BLaER1 treated with 17β-estradiol and CSF1 and Interleukin-3, amounts not matched to agents 10 nM and 100 nM (cell line): ENCODE measurements around the gene SLC23A2.
A peak's percentile ranks its signal among the peaks of the same experiment; 100 is the strongest.

ENCODE experiments used
- H3K27ac ChIP-seq, 11 experiments: shearing (Covaris generic); formaldehyde crosslinking; 2 replicates each; pipeline ENCODE4 v1.8.1; 2022
- H3K27me3 ChIP-seq, 11 experiments: shearing (Covaris generic); formaldehyde crosslinking; 2 replicates each; pipeline ENCODE4 v1.8.1; 2022
- H3K36me3 ChIP-seq, 11 experiments: shearing (Covaris generic); formaldehyde crosslinking; 2 replicates each; pipeline ENCODE4 v1.8.1; 2022
- H3K4me1 ChIP-seq, 10 experiments: shearing (Covaris generic); formaldehyde crosslinking; 2 replicates each; pipeline ENCODE4 v1.8.1; 2022
- H3K4me2 ChIP-seq, 11 experiments: shearing (Covaris generic); formaldehyde crosslinking; 2 replicates each; pipeline ENCODE4 v1.8.1; 2022
- H3K4me3 ChIP-seq, 10 experiments: shearing (Covaris generic); formaldehyde crosslinking; 2 replicates each; pipeline ENCODE4 v1.8.1; 2022
- H3K9ac ChIP-seq, 11 experiments: shearing (Covaris generic); formaldehyde crosslinking; 2 replicates each; pipeline ENCODE4 v1.8.1; 2022
- H3K9me3 ChIP-seq, 11 experiments: shearing (Covaris generic); formaldehyde crosslinking; replicated peaks in 1 of 11; 2 replicates each; pipeline ENCODE4 v1.8.1; 2022
- H4K20me1 ChIP-seq, 11 experiments: shearing (Covaris generic); formaldehyde crosslinking; 2 replicates each; pipeline ENCODE4 v1.8.1; 2022
- Cebpa-rat ChIP-seq, 11 experiments: shearing (Covaris generic); IDR thresholded peaks; 2 replicates each; pipeline ENCODE4 v1.8.1; 2022

Gene SLC23A2

DNA sequence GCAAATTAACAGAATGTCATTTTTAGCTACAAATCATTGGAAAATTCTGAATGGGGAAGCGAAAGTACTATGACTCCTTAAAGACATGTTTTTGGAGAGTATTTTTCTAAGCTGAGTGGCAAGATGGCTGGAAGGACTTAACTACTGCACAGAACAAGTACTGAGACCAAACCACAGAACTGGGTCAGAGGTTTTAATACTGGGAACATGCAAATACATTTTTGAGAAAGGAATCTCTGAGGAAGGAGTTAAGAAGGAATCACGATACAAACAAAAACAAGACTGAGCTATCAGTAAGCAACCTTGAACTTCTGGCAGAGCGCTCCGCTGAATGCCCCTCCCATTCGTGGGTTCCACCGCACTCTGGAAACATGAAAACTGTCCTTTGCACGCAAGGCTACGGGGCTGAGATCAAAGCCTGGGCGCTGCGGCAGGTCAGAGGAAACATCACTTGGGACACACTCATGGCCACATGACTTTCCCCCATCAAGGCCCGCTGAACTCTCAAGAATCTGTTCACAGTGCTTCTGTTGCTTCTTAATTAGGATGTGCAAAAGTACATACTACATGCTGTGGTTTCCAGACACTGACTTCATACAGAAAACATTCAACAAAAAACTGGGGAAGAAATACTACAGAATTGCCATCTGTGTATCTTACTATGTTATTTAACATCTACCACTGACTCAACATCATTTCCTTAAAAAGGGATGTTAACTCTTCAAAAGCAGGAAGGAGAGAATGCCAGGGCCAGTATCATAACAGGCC is 27.8 kb downstream of the SLC23A2 start:
- Histone ChIP-seq H3K9me3 (no peaks in the 10 kb centered on the region), H3K4me3 (peak overlapping the region in 7 of 10 experiments; percentile 12 to 44 (median 36); a peak in 11 of 20 replicates), H3K4me1 (peaks cover 27 to 53% (median 32%) of the 10 kb centered on the region in 10 experiments), H4K20me1 (peaks cover 4 to 81% (median 29%) of the 10 kb centered on the region in 11 experiments; a peak in 18 of 22 replicates), H3K27me3 (no peaks in the 10 kb centered on the region), H3K4me2 (peak overlapping the region; percentile 76 to 98 (median 84)), H3K9ac (peak overlapping the region; percentile 2 to 60 (median 45); a peak in 15 of 22 replicates), H3K27ac (peak overlapping the region; percentile 24 to 80 (median 65); a peak in 19 of 22 replicates), H3K36me3 (peaks cover 24 to 33% (median 28%) of the 10 kb centered on the region in 11 experiments)
- no peak for TF ChIP-seq Cebpa-rat (IDR thresholded peaks at IDR 0.05)

DNA sequence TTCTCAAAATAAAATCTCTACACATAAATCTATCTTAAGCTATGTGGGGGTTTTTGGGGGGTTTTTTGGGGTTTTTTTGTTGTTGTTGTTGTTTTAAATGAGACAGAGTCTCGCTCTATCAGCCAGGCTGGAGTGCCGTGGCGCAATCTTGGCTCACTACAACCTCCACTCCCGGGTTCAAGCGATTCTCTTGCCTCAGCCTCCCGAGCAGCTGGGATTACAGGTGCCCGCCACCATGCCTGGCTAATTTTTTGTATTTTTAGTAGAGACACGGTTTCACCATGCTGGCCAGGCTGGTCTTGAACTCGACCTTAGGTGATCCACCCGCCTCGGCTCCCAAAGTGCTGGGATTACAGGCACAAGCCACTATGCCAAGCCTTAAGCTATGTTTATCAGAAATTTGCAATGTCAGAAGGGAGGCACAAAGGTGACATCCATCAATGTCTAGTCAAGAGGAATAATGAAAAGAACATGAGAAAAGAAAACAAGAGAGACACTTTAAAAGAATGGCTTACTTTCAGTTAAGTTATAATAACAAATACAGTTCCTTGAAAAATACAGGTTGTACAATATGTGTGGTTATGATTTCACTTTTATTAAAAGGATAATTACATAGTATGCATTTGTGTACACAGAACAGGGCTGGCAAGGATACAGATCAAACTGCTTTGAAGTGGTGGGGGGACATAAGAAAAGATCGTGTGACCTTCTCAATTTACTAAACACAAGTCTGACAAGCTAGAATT is 28.6 kb downstream of the SLC23A2 start:
- Histone ChIP-seq H3K27me3 (no peaks in the 10 kb centered on the region), H3K36me3 (peaks cover 32 to 41% (median 37%) of the 10 kb centered on the region in 11 experiments), H3K4me3 (peak overlapping the region in 3 of 10 experiments; percentile 39 to 44 (median 44); a peak in 3 of 20 replicates), H3K9ac (peak overlapping the region in 6 of 11 experiments; percentile 42 to 59 (median 48); a peak in 10 of 22 replicates), H3K4me1 (peaks cover 27 to 53% (median 32%) of the 10 kb centered on the region in 10 experiments), H3K27ac (peak overlapping the region; percentile 24 to 80 (median 65); a peak in 13 of 22 replicates), H4K20me1 (peaks cover 0 to 79% (median 20%) of the 10 kb centered on the region in 11 experiments; a peak in 13 of 22 replicates), H3K4me2 (peak overlapping the region; percentile 76 to 98 (median 84); a peak in 21 of 22 replicates), H3K9me3 (no peaks in the 10 kb centered on the region)
- TF ChIP-seq Cebpa-rat (IDR thresholded peaks at IDR 0.05): no peak

DNA sequence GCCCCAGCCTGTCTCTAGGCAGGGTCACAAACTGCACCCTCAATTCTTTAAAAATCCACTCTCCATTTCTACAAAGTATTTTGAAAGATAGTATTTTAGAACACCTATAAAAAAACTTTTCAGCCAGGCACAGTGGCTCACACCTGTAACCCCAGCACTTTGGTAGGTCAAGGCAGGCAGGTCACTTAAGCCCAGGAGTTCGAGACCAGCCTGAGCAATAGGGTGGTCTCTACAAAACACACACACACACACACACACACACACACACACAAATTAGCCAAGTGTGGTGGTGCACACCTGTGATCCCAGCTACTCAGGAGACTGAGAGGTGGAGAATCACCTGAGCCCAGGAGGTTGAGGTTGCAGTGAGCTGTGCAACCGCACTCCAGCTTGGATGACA is 30.2 kb downstream of the SLC23A2 start:
- Histone ChIP-seq H3K27ac (no peak overlapping the region), H3K4me1 (peaks cover 27 to 44% (median 32%) of the 10 kb centered on the region in 10 experiments)

DNA sequence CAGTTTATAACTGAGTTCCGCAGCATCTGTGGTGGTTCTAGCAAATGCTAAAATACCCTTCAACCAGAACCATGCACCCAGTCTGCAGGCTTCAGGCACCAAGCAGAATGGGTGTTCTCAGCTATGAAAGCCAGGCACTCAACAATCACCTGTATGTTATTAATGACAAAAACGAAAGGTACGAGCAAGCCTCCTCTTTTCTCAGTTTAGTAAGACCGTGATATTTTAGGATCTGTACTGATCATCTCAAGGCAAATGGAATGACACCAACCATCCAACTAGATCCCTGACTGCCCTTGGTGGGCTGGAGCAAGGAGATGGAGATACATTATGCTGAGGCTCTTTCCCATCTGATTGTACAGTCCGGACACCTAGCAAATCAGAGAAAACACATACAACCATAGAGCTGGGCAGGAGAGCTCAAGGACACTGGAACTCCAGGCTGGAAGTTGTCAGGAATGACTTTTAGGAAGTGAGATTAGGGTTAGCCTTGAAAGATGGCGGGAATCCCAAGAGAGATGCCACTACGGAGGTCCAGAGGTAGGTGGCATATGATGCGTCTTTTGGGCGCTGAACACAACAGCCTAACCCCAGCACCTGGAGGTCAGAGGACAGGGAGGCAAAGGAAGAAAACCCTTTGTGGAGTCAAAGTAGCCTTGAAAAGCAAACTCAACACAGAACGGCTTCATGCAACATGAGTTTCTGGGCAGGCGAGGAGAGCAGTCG is 33.4 kb downstream of the SLC23A2 start:
- Histone ChIP-seq H3K27ac (no peak overlapping the region), H3K4me3 (no peak overlapping the region), H3K9me3 (no peaks in the 10 kb centered on the region), H4K20me1 (peaks cover 0 to 67% (median 17%) of the 10 kb centered on the region in 11 experiments; a peak in 13 of 22 replicates), H3K4me1 (peaks cover 4 to 17% (median 6%) of the 10 kb centered on the region in 10 experiments; a peak in 19 of 20 replicates), H3K4me2 (no peak overlapping the region), H3K36me3 (peaks cover 38 to 80% (median 60%) of the 10 kb centered on the region in 11 experiments), H3K9ac (no peak overlapping the region), H3K27me3 (no peaks in the 10 kb centered on the region)
- TF ChIP-seq Cebpa-rat (IDR thresholded peaks at IDR 0.05): no peak

More for the DNA sequence above, 30.2 kb downstream of the SLC23A2 start:
- no peaks in the 10 kb centered on the region for H3K9me3 ChIP-seq
- no peak for TF ChIP-seq Cebpa-rat (IDR thresholded peaks at IDR 0.05)
- no peak overlapping the region for H3K9ac ChIP-seq
- no peak overlapping the region for H3K4me2 ChIP-seq
- H4K20me1 ChIP-seq: peaks cover 0 to 70% (median 19%) of the 10 kb centered on the region in 11 experiments; a peak in 13 of 22 replicates
- H3K4me3 ChIP-seq: no peak overlapping the region
- peaks cover 37 to 54% (median 45%) of the 10 kb centered on the region in 11 experiments for H3K36me3 ChIP-seq
- H3K27me3 ChIP-seq: no peaks in the 10 kb centered on the region

DNA sequence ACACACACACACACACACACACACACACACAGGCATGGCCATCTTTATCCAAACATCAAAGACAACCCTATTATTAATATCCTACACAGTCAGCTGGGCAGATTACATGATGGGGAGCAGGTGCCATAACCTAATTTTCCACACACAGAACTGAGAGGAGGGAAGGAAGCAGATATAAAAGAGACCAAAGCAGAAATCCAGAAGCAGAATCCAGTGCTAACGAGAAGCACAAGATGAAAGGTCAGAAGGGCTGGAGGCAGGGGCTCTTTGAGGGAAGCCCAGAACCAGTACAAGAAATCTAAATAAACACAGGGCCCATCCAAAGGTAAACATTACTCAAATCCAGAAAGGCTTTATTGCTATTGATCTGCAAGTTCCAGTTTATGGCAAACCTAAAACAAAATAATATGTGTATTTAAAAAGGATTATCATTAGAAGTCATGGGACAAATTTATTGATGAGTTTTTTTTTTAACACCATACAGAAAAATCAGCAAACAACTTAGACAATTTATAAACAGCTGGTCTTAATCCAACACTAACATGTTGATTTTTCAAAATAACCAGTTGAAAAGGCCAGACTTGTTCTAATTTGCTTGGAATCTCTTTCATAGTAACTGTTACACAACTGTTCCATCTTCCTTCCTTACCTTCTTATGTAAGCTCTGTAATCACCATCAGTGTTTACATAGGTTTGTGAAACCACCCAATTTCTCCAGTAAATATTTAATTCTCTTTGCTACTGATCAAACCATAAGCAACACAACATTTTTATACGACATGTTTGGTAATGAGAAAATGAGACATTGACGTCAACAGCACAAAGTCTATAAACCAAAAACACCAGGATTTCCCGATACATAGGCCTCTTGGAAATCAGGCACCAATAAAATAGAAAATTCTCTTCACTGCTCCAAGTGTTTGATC is 34.2 kb downstream of the SLC23A2 start:
- no peak for TF ChIP-seq Cebpa-rat (IDR thresholded peaks at IDR 0.05)
- no peak overlapping the region for H3K9ac ChIP-seq
- no peak overlapping the region for H3K27ac ChIP-seq
- H3K4me2 ChIP-seq: no peak overlapping the region
- peaks cover 0 to 75% (median 14%) of the 10 kb centered on the region in 11 experiments; a peak in 12 of 22 replicates for H4K20me1 ChIP-seq
- H3K4me1 ChIP-seq: peaks cover 0 to 14% (median 6%) of the 10 kb centered on the region in 10 experiments; a peak in 17 of 20 replicates
- no peaks in the 10 kb centered on the region for H3K27me3 ChIP-seq
- peaks cover 45 to 80% (median 63%) of the 10 kb centered on the region in 11 experiments for H3K36me3 ChIP-seq
- H3K9me3 ChIP-seq: no peaks in the 10 kb centered on the region
- H3K4me3 ChIP-seq: no peak overlapping the region

DNA sequence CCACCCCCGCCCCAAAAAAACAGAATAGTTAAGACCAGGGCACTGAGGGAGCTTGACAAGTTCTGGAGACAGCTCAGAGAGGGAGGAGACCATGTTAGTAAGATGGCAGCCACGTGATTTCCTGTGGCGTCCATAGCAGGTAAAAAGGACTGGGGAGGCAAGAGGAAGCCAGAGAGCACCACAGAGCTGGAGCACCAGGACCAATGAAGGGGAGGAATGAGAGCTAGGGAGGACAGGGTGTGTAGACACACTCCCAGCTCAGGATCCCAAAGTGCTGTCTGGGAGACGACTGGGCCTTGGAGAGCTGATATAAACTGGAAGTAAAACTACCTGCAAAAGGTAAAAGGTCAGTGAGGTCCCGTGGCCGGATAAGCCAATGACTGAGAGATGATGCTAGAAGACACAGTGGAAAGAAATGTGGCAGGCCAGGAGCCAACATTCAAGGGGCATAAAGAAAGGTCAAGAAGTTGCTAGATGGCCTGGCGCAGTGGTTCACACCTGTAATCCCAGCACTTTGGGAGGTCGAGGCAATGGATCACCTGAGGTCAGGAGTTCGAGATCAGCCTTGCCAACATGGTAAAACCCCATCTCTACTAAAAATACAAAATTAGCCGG is 39.0 kb downstream of the SLC23A2 start:
- Histone ChIP-seq H3K9ac (no peak overlapping the region; a peak in 1 of 22 replicates), H3K4me1 (peaks cover 0 to 50% (median 22%) of the 10 kb centered on the region in 10 experiments; a peak in 17 of 20 replicates), H3K4me2 (peak overlapping the region in 9 of 11 experiments; percentile 12 to 67 (median 53); a peak in 16 of 22 replicates), H3K27ac (peak overlapping the region in 7 of 11 experiments; percentile 37 to 62 (median 53); a peak in 11 of 22 replicates), H3K9me3 (peaks cover 0 to 3% (median 0%) of the 10 kb centered on the region in 11 experiments; a peak in 1 of 22 replicates), H3K4me3 (no peak overlapping the region), H3K27me3 (no peaks in the 10 kb centered on the region), H4K20me1 (peaks cover 0 to 91% (median 9%) of the 10 kb centered on the region in 11 experiments; a peak in 12 of 22 replicates), H3K36me3 (peaks cover 9 to 41% (median 22%) of the 10 kb centered on the region in 11 experiments; a peak in 20 of 22 replicates)
- no peak for TF ChIP-seq Cebpa-rat (IDR thresholded peaks at IDR 0.05)

DNA sequence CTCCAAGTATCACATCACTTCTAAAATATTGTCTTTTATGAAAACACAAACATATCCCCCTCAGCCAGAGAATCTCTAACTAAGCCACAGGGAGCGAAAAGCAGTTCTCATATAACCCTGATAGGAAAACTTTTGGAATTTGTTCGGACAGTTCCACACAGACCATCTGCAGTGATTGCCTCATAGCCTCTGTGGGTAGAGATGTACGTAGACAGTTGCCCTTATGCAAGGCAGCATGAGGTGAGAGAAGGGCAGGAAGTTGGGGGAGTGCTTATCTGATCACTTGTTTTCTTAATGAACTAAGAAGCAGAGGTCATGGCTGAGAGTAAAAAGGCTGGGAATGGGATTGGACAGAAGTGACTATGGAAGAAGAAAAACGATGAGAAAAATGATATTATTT is 39.6 kb downstream of the SLC23A2 start:
- Histone ChIP-seq H3K36me3 (peaks cover 9 to 35% (median 18%) of the 10 kb centered on the region in 11 experiments; a peak in 18 of 22 replicates), H3K27me3 (no peaks in the 10 kb centered on the region), H3K27ac (peak overlapping the region in 8 of 11 experiments; percentile 7 to 54 (median 48); a peak in 12 of 22 replicates), H3K9ac (no peak overlapping the region), H3K4me1 (peaks cover 0 to 50% (median 22%) of the 10 kb centered on the region in 10 experiments; a peak in 17 of 20 replicates), H3K4me2 (peak overlapping the region in 9 of 11 experiments; percentile 12 to 67 (median 53); a peak in 15 of 22 replicates), H3K4me3 (no peak overlapping the region), H3K9me3 (peaks cover 0 to 3% (median 0%) of the 10 kb centered on the region in 11 experiments; a peak in 1 of 22 replicates), H4K20me1 (peaks cover 0 to 91% (median 13%) of the 10 kb centered on the region in 11 experiments; a peak in 11 of 22 replicates)
- TF ChIP-seq Cebpa-rat (IDR thresholded peaks at IDR 0.05): peak in 1 of 11 experiments; percentile 49; a peak in 1 of 22 replicates
